Lung (tissue), 12 donors: ENCODE measurements around the gene KCP. TPM values are rescaled to one million over a fixed set of nuclear protein-coding genes. Genes with fewer than 3 reads are reported as not detected.

Experiments
- ATAC-seq: fragments of 200-7000 bp; cut with Tn5 transposase; one replicate; pipeline ENCODE4 v1.9.1; 2020; ENCODE audit warnings: moderate number of reproducible peaks; ENCODE audit not compliant: insufficient read depth, low FRiP score
- DNase-seq, 3 donors: peaks; one replicate each; pipeline ENCODE4 v3.0.0-alpha.2; 2013 to 2017
- H3K27ac ChIP-seq, 2 donors: one replicate each; pipeline ENCODE4 v1.5.1; 2013; ENCODE audit warnings: mild to moderate bottlenecking in 2 of 2, moderate library complexity in 2 of 2, control low read depth in 1 of 2, inconsistent platforms in 1 of 2, low read depth in 1 of 2, low read length in 1 of 2
- H3K27me3 ChIP-seq, 3 donors: one replicate each; pipeline ENCODE4 v1.5.1; 2013; ENCODE audit warnings: low read length in 2 of 3; ENCODE audit not compliant: control insufficient read depth in 3 of 3, insufficient read depth in 3 of 3
- H3K36me3 ChIP-seq, 4 donors: one replicate each; pipeline ENCODE4 v1.5.1; 2013; ENCODE audit warnings: low read length in 4 of 4, mild to moderate bottlenecking in 1 of 4, moderate library complexity in 1 of 4; ENCODE audit not compliant: control insufficient read depth in 4 of 4, insufficient read depth in 4 of 4
- H3K4me1 ChIP-seq, 5 donors: one replicate each; pipeline ENCODE4 v1.5.1; 2013; ENCODE audit warnings: low read length in 5 of 5, mild to moderate bottlenecking in 2 of 5, moderate library complexity in 1 of 5; ENCODE audit not compliant: control insufficient read depth in 5 of 5, insufficient read depth in 5 of 5
- H3K4me3 ChIP-seq: one replicate; pipeline ENCODE4 v1.5.1; 2013; ENCODE audit warnings: mild to moderate bottlenecking, control low read depth, moderate library complexity
- H3K9ac ChIP-seq, 2 donors: one replicate each; pipeline ENCODE4 v1.5.1; 2013; ENCODE audit warnings: low read length in 2 of 2, control low read depth in 1 of 2; ENCODE audit not compliant: insufficient read depth in 1 of 2
- H3K9me3 ChIP-seq, 4 donors: one replicate each; pipeline ENCODE4 v1.5.1; 2013; ENCODE audit warnings: low read length in 3 of 4, mild to moderate bottlenecking in 1 of 4, moderate library complexity in 1 of 4; ENCODE audit not compliant: control insufficient read depth in 4 of 4, insufficient read depth in 3 of 4
- WGBS, 2 donors: extraction: QIAGEN DNeasy Blood & Tissue Kit; methylation state at CpG; one replicate each; pipeline ENCODE4 v1.1.7; 2013; 5-methylcytosine and 5-hydroxymethylcytosine counted together
- polyA plus RNA-seq, 2 donors: library from polyadenylated mRNA; stranded (reverse); fragments of 200-250 nt; gene quantifications; one replicate each; pipeline ENCODE4 v1.2.1, GENCODE V29; 2013
- total RNA-seq, 2 donors: library from RNA; depleted of rRNA in 1 of 2; stranded (reverse); fragments of >200 nt in 1 of 2; gene quantifications; one replicate each; pipeline ENCODE4 v1.2.1, GENCODE V29; 2014 to 2021
- TF ChIP-seq, protein P1 (sequence below): IDR thresholded peaks from 2 replicates; pipeline ENCODE4 v1.5.1; 2012; ENCODE audit warnings: mild to moderate bottlenecking; ENCODE audit errors: control extremely low read depth, extremely low read depth
- donor health status: control.
- donor health status: control.
- donor health status: Bipolar disorder and iron deficiency.
- donor health status: healthy.
- donor health status: DM: yes; HTN: yes; CAD: no.

The KCP gene
- total and polyA plus RNA-seq, 4 donors = 0.22 to 3.9 (median 0.56) TPM

DNA sequence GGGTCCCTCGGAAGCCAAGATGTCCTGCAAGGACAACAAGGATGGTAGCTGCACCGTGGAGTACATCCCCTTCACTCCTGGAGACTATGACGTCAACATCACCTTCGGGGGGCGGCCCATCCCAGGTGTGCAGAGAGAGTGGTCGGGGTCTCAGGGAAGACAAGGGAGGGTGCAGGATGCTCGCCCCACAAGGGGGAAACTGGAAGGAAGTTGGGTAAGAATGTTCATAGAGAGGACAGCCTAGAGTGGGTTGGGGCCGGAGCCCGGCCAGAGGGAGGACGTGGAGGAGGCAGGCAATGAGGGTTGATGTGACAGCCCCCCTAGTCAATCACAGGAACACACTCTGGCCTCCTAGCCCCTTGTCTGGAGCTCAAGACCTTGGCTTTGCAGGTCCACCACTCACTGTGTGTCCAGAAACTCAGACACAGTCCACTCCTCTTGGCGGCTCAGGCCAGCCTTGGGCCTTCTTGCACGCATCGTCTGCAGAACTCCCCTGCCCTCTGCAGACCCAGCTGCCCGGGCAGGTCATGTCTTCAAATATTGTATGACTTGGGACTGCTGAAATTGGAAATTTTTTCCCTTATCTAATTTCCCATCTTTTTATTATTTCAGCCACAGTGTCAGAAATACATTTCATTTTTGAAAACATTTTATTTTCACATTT, 63.6 kb downstream of the KCP start:
- no peak overlapping the region for H3K9ac ChIP-seq
- TF ChIP-seq, protein P1, sequence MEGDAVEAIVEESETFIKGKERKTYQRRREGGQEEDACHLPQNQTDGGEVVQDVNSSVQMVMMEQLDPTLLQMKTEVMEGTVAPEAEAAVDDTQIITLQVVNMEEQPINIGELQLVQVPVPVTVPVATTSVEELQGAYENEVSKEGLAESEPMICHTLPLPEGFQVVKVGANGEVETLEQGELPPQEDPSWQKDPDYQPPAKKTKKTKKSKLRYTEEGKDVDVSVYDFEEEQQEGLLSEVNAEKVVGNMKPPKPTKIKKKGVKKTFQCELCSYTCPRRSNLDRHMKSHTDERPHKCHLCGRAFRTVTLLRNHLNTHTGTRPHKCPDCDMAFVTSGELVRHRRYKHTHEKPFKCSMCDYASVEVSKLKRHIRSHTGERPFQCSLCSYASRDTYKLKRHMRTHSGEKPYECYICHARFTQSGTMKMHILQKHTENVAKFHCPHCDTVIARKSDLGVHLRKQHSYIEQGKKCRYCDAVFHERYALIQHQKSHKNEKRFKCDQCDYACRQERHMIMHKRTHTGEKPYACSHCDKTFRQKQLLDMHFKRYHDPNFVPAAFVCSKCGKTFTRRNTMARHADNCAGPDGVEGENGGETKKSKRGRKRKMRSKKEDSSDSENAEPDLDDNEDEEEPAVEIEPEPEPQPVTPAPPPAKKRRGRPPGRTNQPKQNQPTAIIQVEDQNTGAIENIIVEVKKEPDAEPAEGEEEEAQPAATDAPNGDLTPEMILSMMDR = no peak
- H3K4me1 ChIP-seq = no peaks in the 10 kb centered on the region
- no peaks in the 10 kb centered on the region for H3K9me3 ChIP-seq
- no peak for ATAC-seq
- no peaks in the 10 kb centered on the region for H3K27me3 ChIP-seq
- no peak overlapping the region for H3K27ac ChIP-seq
- WGBS, 2 donors = 79 to 87% methylated on average over 14 of the region's 14 CpGs
- DNase-seq = no peak
- H3K36me3 ChIP-seq = peaks cover 0 to 19% (median 7%) of the 10 kb centered on the region in 4 donors
- H3K4me3 ChIP-seq = no peak overlapping the region

DNA sequence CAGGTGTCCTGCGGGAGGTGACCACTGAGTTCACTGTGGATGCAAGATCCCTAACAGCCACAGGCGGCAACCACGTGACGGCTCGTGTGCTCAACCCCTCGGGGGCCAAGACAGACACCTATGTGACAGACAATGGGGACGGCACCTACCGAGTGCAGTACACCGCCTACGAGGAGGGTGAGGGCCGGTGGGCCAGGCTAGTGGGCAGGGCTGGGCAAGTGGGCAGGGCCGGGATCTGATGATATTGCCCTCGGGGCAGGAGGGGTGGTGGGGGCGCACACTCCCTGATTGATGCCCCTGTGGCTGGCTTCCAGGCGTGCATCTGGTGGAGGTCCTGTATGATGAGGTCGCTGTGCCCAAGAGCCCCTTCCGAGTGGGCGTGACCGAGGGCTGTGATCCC, 64.5 kb downstream of the KCP start:
- Histone ChIP-seq H3K4me3 (no peak overlapping the region), H3K9ac (no peak overlapping the region), H3K27ac (no peak overlapping the region), H3K36me3 (peaks cover 0 to 14% (median 6%) of the 10 kb centered on the region in 4 donors), H3K9me3 (no peaks in the 10 kb centered on the region), H3K4me1 (no peaks in the 10 kb centered on the region), H3K27me3 (no peaks in the 10 kb centered on the region)
- ATAC-seq (no peak), DNase-seq (no peak)
- 88 to 90% methylated on average over 19 of the region's 19 CpGs for whole genome bisulfite sequencing, 2 donors
- TF ChIP-seq, protein P1 = no peak

DNA sequence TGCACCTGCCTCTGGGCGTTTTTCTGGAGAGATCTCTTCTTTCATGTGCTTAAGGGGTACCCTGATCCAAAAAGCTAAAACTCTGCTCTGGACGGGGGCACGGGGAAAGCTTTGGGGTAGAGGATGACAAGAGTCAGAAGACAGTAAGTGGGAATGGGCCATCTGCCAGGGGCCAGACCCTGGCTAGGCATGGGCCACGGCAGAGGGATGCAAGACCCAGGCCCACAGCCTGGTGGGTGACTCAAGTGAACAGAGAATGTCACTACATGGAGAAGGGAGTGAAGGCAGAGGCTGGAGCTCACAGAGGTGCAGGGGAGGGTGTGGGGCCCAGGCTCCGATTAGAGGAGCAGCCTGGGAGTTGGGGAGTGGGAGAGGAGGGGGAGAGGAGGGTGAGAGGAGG, 65.0 kb downstream of the KCP start:
- H3K9ac ChIP-seq = no peak overlapping the region
- no peaks in the 10 kb centered on the region for H3K27me3 ChIP-seq
- peaks cover 0 to 14% (median 6%) of the 10 kb centered on the region in 4 donors for H3K36me3 ChIP-seq
- DNase-seq (no peak), ATAC-seq (no peak)
- no peaks in the 10 kb centered on the region for H3K4me1 ChIP-seq
- H3K4me3 ChIP-seq = no peak overlapping the region
- 83 to 86% methylated on average over 5 of the region's 5 CpGs for whole genome bisulfite sequencing, 2 donors
- no peaks in the 10 kb centered on the region for H3K9me3 ChIP-seq
- TF ChIP-seq, protein P1 = no peak
- no peak overlapping the region for H3K27ac ChIP-seq

DNA sequence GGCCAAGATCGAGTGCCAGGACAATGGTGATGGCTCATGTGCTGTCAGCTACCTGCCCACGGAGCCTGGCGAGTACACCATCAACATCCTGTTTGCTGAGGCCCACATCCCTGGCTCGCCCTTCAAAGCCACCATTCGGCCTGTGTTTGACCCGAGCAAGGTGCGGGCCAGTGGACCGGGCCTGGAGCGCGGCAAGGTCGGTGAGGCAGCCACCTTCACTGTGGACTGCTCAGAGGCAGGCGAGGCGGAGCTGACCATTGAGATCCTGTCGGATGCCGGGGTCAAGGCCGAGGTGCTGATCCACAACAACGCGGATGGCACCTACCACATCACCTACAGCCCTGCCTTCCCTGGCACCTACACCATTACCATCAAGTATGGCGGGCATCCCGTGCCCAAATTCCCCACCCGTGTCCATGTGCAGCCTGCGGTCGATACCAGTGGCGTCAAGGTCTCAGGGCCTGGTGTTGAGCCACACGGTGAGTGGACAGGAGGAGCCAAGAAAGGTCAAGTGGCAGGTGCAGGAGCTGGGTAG, 65.7 kb downstream of the KCP start:
- Histone ChIP-seq H3K4me3 (no peak overlapping the region), H3K9me3 (no peaks in the 10 kb centered on the region), H3K4me1 (no peaks in the 10 kb centered on the region), H3K36me3 (peaks cover 0 to 19% (median 7%) of the 10 kb centered on the region in 4 donors), H3K27me3 (no peaks in the 10 kb centered on the region), H3K27ac (no peak overlapping the region), H3K9ac (no peak overlapping the region)
- no peak for DNase-seq
- WGBS, 2 donors = 93% methylated on average over 25 of the region's 25 CpGs
- TF ChIP-seq, protein P1 = no peak
- ATAC-seq = no peak
